ENCODE results near the gene OAS3.
"Not testable (repeated sequence)": the region's sequence is repeated elsewhere in the genome, so short reads cannot be mapped to it uniquely, and the experiment has no call there.

OAS3 gene

GRCh38 chr12:112924986-112925385 is 13.3 kb upstream of the OAS3 start:
- DNase-seq (ENCODE audit: low read depth), result no peak

- DNase-seq (ENCODE audit: low read depth), result not testable (repeated sequence)
These were observed 11.7 kb upstream of the OAS3 start for GRCh38 chr12:112926416-112927033.

GRCh38 chr12:112927475-112927874 is 10.8 kb upstream of the OAS3 start:
- no peak for DNase-seq (ENCODE audit: low read depth)

GRCh38 chr12:112927925-112928324 is 10.3 kb upstream of the OAS3 start:
- DNase-seq (ENCODE audit: low read depth), result no peak

GRCh38 chr12:112928978-112929377 is 9.3 kb upstream of the OAS3 start:
- DNase-seq (ENCODE audit: low read depth), result no peak

GRCh38 chr12:112929715-112930114 is 8.6 kb upstream of the OAS3 start:
- DNase-seq (ENCODE audit: low read depth), result no peak

GRCh38 chr12:112930350-112930749 is 7.9 kb upstream of the OAS3 start:
- no peak for DNase-seq (ENCODE audit: low read depth)

GRCh38 chr12:112932485-112933128 is 5.7 kb upstream of the OAS3 start:
- no peak for DNase-seq (ENCODE audit: low read depth)

GRCh38 chr12:112933129-112933505 is 5.2 kb upstream of the OAS3 start:
- no peak for DNase-seq (ENCODE audit: low read depth)

GRCh38 chr12:112936264-112936663 is 2.0 kb upstream of the OAS3 start:
- DNase-seq (ENCODE audit: low read depth), result no peak

- no peak for DNase-seq (ENCODE audit: low read depth)
These were observed 1.3 kb upstream of the OAS3 start for GRCh38 chr12:112936927-112937326.

GRCh38 chr12:112938751-112939150 is 477 bp downstream of the OAS3 start:
- no peak for DNase-seq (ENCODE audit: low read depth)

- no peak for DNase-seq (ENCODE audit: low read depth)
These were observed 1.6 kb downstream of the OAS3 start for GRCh38 chr12:112939761-112940381.

- no peak for DNase-seq (ENCODE audit: low read depth)
These were observed 3.5 kb downstream of the OAS3 start for GRCh38 chr12:112941528-112942335.

GRCh38 chr12:112942572-112942971 is 4.3 kb downstream of the OAS3 start:
- DNase-seq (ENCODE audit: low read depth), result no peak

- DNase-seq (ENCODE audit: low read depth), result no peak
These were observed 5.9 kb downstream of the OAS3 start for GRCh38 chr12:112944024-112944690.

GRCh38 chr12:112945515-112945914 is 7.2 kb downstream of the OAS3 start:
- DNase-seq (ENCODE audit: low read depth), result no peak

GRCh38 chr12:112946236-112947000 is 8.1 kb downstream of the OAS3 start:
- no peak for DNase-seq (ENCODE audit: low read depth)

- no peak for DNase-seq (ENCODE audit: low read depth)
These were observed 9.0 kb downstream of the OAS3 start for GRCh38 chr12:112947314-112947713.

GRCh38 chr12:112947761-112948160 is 9.5 kb downstream of the OAS3 start:
- no peak for DNase-seq (ENCODE audit: low read depth)

GRCh38 chr12:112948806-112949205 is 10.5 kb downstream of the OAS3 start:
- no peak for DNase-seq (ENCODE audit: low read depth)

Measured in activated T-helper 9 cell treated with anti-CD3 and anti-CD28 coated beads, Interleukin-2, amount 50 U/mL, for 16 hours (primary cell).